Hepatic stellate cell (primary cell): Measurements from ENCODE around the gene SEMA3F.
A peak's percentile ranks its signal among the peaks of the same experiment; 100 is the strongest.

Source experiments
- DNase-seq: peaks from one replicate; pipeline ENCODE4 v3.0.0; 2011; ENCODE audit warnings: low spot score

SEMA3F gene

GRCh38 chr3:50170689-50171088 is 15.6 kb downstream of the SEMA3F start:
- peak; percentile 83 for DNase-seq

GRCh38 chr3:50171540-50172301 is 16.6 kb downstream of the SEMA3F start:
- DNase-seq, result no peak

- DNase-seq, result no peak
Observed at GRCh38 chr3:50172626-50173220, 17.6 kb downstream of the SEMA3F start.

- no peak for DNase-seq
Observed at GRCh38 chr3:50173685-50174516, 18.8 kb downstream of the SEMA3F start.

GRCh38 chr3:50174517-50174895 is 19.4 kb downstream of the SEMA3F start:
- no peak for DNase-seq

- no peak for DNase-seq
Observed at GRCh38 chr3:50174947-50175524, 19.9 kb downstream of the SEMA3F start.

- DNase-seq, result no peak
Observed at GRCh38 chr3:50177346-50177745, 22.2 kb downstream of the SEMA3F start.

GRCh38 chr3:50179710-50180109 is 24.6 kb downstream of the SEMA3F start:
- DNase-seq, result no peak

GRCh38 chr3:50181985-50182384 is 26.9 kb downstream of the SEMA3F start:
- DNase-seq, result no peak

- DNase-seq, result no peak
Observed at GRCh38 chr3:50182533-50183099, 27.5 kb downstream of the SEMA3F start.

- DNase-seq, result no peak
Observed at GRCh38 chr3:50183755-50184154, 28.6 kb downstream of the SEMA3F start.

- DNase-seq, result no peak
Observed at GRCh38 chr3:50184242-50184978, 29.3 kb downstream of the SEMA3F start.

- DNase-seq, result no peak
Observed at GRCh38 chr3:50185230-50185629, 30.1 kb downstream of the SEMA3F start.

- DNase-seq, result no peak
Observed at GRCh38 chr3:50186096-50186495, 31.0 kb downstream of the SEMA3F start.

GRCh38 chr3:50187750-50188149 is 32.6 kb downstream of the SEMA3F start:
- DNase-seq, result no peak

- DNase-seq, result peak; percentile 91
Observed at GRCh38 chr3:50189274-50189673, 34.1 kb downstream of the SEMA3F start.

GRCh38 chr3:50189989-50190388 is 34.9 kb downstream of the SEMA3F start:
- DNase-seq, result no peak

- no peak for DNase-seq
Observed at GRCh38 chr3:50190936-50191660, 36.0 kb downstream of the SEMA3F start, which contains the start of gene GNAT1. Gene GNAT1, plus strand, starts transcription at chr3:50191610. Its CDS starts 116 bp downstream, at chr3:50191726.

- no peak for DNase-seq
Observed at GRCh38 chr3:50192124-50192523, 37.0 kb downstream of the SEMA3F start.

GRCh38 chr3:50192689-50193141 is 37.6 kb downstream of the SEMA3F start:
- DNase-seq, result peak; percentile 79

- no peak for DNase-seq
Observed at GRCh38 chr3:50193286-50193685, 38.2 kb downstream of the SEMA3F start.
